ENCODE measurements around the gene TNFRSF4.

GRCh38 chr1:1221887-1222574 lies 8.1 kb upstream of the TNFRSF4 start:
- TF ChIP-seq, protein P1, sequence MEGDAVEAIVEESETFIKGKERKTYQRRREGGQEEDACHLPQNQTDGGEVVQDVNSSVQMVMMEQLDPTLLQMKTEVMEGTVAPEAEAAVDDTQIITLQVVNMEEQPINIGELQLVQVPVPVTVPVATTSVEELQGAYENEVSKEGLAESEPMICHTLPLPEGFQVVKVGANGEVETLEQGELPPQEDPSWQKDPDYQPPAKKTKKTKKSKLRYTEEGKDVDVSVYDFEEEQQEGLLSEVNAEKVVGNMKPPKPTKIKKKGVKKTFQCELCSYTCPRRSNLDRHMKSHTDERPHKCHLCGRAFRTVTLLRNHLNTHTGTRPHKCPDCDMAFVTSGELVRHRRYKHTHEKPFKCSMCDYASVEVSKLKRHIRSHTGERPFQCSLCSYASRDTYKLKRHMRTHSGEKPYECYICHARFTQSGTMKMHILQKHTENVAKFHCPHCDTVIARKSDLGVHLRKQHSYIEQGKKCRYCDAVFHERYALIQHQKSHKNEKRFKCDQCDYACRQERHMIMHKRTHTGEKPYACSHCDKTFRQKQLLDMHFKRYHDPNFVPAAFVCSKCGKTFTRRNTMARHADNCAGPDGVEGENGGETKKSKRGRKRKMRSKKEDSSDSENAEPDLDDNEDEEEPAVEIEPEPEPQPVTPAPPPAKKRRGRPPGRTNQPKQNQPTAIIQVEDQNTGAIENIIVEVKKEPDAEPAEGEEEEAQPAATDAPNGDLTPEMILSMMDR (IDR thresholded peaks at IDR 0.05): no peak
- no peak for TF ChIP-seq POLR2A (IDR thresholded peaks at IDR 0.05)

All from lower leg skin (tissue), 3 donors.